ENCODE measurements around the gene BDH1. TPM values are rescaled to one million over a fixed set of nuclear protein-coding genes. Genes with fewer than 3 reads are reported as not detected.

BDH1 gene
- total RNA-seq, 1 experiment from 2014 or later: 57.6 TPM

DNA sequence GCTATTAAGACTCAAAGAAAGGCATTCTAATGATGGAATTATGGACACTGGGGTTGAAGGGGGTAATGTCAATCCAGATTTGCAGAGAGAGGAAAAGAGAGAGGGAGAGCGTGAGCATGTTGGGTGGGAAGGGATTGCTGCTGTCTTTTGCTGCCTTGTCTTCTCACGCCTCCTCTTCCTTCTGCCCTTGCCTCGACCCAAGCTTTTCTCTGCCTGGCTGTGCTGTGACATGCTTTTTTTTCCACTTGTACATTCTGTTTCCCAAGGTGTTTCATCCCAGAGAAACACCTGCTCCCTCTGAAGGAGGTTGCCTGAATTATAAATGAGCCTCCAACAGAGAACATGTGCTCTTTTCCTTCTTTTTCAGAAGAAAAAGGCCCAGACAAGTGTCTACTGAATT is 80.3 kb downstream of the BDH1 start:
- Histone ChIP-seq H3K4me1 (ENCODE audit: insufficient read depth, low read length, poor library complexity, severe bottlenecking) (peaks cover 19% of the 10 kb centered on the region), H3K9me3 (ENCODE audit: low read depth, low read length, poor library complexity, severe bottlenecking) (no peaks in the 10 kb centered on the region), H3K4me3 (ENCODE audit: low read depth, low read length, poor library complexity, severe bottlenecking) (no peak overlapping the region), H3K27ac (ENCODE audit: low read depth, low read length, poor library complexity, severe bottlenecking) (no peak overlapping the region), H3K27me3 (replicated peaks; ENCODE audit: insufficient read depth, low read depth, low read length, poor library complexity) (no peaks in the 10 kb centered on the region), H3K36me3 (ENCODE audit: insufficient read depth, low read length, poor library complexity, severe bottlenecking) (no peaks in the 10 kb centered on the region)
- no peak for TF ChIP-seq EZH2 (IDR thresholded peaks at IDR 0.05; ENCODE audit: borderline replicate concordance, low read depth, low read length, poor library complexity, severe bottlenecking)
- TF ChIP-seq, protein P1, sequence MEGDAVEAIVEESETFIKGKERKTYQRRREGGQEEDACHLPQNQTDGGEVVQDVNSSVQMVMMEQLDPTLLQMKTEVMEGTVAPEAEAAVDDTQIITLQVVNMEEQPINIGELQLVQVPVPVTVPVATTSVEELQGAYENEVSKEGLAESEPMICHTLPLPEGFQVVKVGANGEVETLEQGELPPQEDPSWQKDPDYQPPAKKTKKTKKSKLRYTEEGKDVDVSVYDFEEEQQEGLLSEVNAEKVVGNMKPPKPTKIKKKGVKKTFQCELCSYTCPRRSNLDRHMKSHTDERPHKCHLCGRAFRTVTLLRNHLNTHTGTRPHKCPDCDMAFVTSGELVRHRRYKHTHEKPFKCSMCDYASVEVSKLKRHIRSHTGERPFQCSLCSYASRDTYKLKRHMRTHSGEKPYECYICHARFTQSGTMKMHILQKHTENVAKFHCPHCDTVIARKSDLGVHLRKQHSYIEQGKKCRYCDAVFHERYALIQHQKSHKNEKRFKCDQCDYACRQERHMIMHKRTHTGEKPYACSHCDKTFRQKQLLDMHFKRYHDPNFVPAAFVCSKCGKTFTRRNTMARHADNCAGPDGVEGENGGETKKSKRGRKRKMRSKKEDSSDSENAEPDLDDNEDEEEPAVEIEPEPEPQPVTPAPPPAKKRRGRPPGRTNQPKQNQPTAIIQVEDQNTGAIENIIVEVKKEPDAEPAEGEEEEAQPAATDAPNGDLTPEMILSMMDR (conservative IDR thresholded peaks at IDR 0.05; ENCODE audit: low read depth, low read length): no peak
- intact Hi-C loops (cut with micrococcal nuclease; ENCODE audit: unreplicated experiment): no loop called here
- POLR2A ChIA-PET (ENCODE audit: low non-redundant PET): interaction anchor here (0.6 kb wide), 1 partner anchor 350 kb away, joined by 3 read pairs; no protein-coding TSS in a partner anchor
- DNase-seq (ENCODE audit: low spot score): no peak
- CTCF ChIA-PET: no interaction called here
- no TSS peak for BruUV-seq (replicated peaks)

DNA sequence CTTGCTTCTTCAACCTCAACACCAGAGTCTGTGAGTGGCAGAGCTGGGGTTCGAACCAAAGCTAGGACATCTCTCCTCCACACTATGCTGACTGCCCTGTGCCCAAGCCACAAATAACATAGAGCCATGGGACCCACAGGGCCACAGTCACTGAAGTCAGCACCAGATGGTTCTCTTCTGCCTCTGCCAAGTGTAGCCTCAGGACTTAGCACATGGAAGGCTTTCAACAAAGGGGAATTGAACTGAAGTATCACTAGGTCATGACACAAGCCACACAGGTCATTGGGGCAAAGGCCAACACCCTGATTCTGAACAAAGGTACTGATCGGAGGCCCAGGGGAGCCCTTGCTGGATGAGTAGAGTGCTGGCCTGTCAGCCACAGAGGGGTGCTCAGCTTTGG is 83.6 kb downstream of the BDH1 start:
- CTCF ChIA-PET: no interaction called here
- POLR2A ChIA-PET (ENCODE audit: low non-redundant PET): no interaction called here

DNA sequence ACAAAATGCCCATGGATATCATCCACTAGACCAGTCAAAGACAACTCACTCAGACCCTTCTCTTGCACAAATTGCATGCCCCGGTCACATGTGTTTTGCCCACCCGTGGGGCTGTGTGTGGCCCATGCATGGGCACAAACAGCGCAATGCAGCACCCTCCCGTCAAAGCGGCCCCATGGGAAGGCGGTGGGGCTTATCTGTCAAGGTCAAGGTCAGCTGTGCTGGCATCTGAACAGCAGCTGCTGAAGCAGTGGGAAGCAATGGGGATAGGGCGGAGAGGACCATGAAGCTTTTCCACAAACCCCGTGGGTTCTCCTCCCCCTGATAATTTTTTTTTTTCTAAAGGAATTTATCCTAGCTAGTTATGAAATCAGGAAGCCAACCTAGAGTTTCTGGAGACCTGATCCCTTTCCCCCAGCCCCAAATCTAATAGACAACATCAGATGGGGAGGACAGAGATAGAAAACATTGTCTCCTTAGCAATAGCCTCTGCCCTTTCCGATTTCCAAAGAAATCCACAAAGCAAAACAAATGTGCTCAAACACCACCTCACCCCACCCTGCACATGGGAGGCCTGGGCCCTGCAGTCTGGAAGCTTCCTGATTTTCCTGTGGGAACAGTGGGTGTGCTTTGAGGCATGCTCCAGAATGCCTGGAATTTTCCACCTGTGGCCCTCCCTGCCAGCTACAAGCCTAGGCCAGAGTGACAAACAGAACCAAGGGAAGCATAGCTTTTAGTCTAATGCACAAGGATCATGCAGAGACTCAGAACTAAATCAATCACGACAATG is 84.4 kb downstream of the BDH1 start:
- DNase-seq (ENCODE audit: low spot score): no peak
- Histone ChIP-seq H3K27me3 (replicated peaks; ENCODE audit: insufficient read depth, low read depth, low read length, poor library complexity) (no peaks in the 10 kb centered on the region), H3K27ac (ENCODE audit: low read depth, low read length, poor library complexity, severe bottlenecking) (no peak overlapping the region), H3K4me3 (ENCODE audit: low read depth, low read length, poor library complexity, severe bottlenecking) (no peak overlapping the region), H3K36me3 (ENCODE audit: insufficient read depth, low read length, poor library complexity, severe bottlenecking) (no peaks in the 10 kb centered on the region), H3K4me1 (ENCODE audit: insufficient read depth, low read length, poor library complexity, severe bottlenecking) (peaks cover 28% of the 10 kb centered on the region), H3K9me3 (ENCODE audit: low read depth, low read length, poor library complexity, severe bottlenecking) (no peaks in the 10 kb centered on the region)
- no TSS peak for BruUV-seq (replicated peaks)
- no peak for TF ChIP-seq EZH2 (IDR thresholded peaks at IDR 0.05; ENCODE audit: borderline replicate concordance, low read depth, low read length, poor library complexity, severe bottlenecking)
- TF ChIP-seq, protein P1 (conservative IDR thresholded peaks at IDR 0.05; ENCODE audit: low read depth, low read length): no peak
- POLR2A ChIA-PET (ENCODE audit: low non-redundant PET): interaction anchor here (0.6 kb wide), 1 partner anchor 357 kb away, joined by 21 read pairs; no protein-coding TSS in a partner anchor
- intact Hi-C loops (cut with micrococcal nuclease; ENCODE audit: unreplicated experiment): no loop called here
- CTCF ChIA-PET: no interaction called here

More for the DNA sequence above, 83.6 kb downstream of the BDH1 start:
- H3K36me3 ChIP-seq (ENCODE audit: insufficient read depth, low read length, poor library complexity, severe bottlenecking): no peaks in the 10 kb centered on the region
- no TSS peak for BruUV-seq (replicated peaks)
- intact Hi-C loops (cut with micrococcal nuclease; ENCODE audit: unreplicated experiment): no loop called here
- no peak overlapping the region for H3K4me3 ChIP-seq (ENCODE audit: low read depth, low read length, poor library complexity, severe bottlenecking)
- no peaks in the 10 kb centered on the region for H3K27me3 ChIP-seq (replicated peaks; ENCODE audit: insufficient read depth, low read depth, low read length, poor library complexity)
- DNase-seq (ENCODE audit: low spot score): no peak
- H3K4me1 ChIP-seq (ENCODE audit: insufficient read depth, low read length, poor library complexity, severe bottlenecking): peaks cover 21% of the 10 kb centered on the region
- TF ChIP-seq, protein P1 (conservative IDR thresholded peaks at IDR 0.05; ENCODE audit: low read depth, low read length): no peak
- no peak for TF ChIP-seq EZH2 (IDR thresholded peaks at IDR 0.05; ENCODE audit: borderline replicate concordance, low read depth, low read length, poor library complexity, severe bottlenecking)
- no peak overlapping the region for H3K27ac ChIP-seq (ENCODE audit: low read depth, low read length, poor library complexity, severe bottlenecking)
- no peaks in the 10 kb centered on the region for H3K9me3 ChIP-seq (ENCODE audit: low read depth, low read length, poor library complexity, severe bottlenecking)

Measured in A673 (cell line).